ENCODE data around the gene LUC7L2.
"Not testable (repeated sequence)": the region's sequence is repeated elsewhere in the genome, so short reads cannot be mapped to it uniquely, and the experiment has no call there.

LUC7L2 gene

DNA sequence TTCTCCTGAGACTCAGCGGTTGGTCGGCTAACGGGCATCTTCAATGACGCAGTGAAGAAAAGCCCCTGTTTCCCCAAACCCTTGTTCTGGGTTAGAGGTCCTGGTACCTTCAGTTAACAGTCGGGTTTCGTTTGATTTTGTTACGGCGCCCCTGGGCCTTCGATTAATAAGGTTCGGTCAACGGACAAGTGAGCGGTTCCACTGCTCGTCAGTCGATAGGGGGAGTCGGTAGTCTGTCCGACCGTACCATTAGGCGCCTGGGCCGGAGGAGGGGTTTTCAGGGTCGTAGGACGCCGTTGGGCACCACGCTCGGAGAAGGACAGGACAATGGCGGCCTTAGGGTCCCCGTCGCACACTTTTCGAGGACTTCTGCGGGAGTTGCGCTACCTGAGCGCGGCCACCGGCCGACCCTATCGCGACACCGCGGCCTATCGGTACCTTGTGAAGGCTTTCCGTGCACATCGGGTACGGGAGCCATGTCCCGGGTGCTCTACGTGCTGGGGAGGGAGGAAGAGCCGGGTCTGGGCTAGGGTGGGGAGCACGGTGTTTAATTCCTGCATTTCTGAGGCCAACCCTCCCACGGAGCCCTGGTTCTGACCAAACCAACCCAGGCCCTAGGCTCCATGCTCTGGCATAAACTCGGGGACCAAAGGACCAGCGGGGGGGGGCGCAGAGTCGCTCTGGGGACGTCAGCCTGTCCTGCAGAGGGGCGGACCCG is 18.5 kb upstream of the LUC7L2 start, which contains the start of gene FMC1:
TSS of gene FMC1 (plus strand) at position 280 of the 718 bp plus-strand sequence. CDS start at position 328, 48 bp downstream.
- peaks cover 7 to 17% of the 10 kb centered on the region in 2 donors for H3K9me3 Mint-ChIP-seq
- H3K27ac Mint-ChIP-seq = peak within 1 kb of the TSS; percentile 99 to 100
- H3K4me3 Mint-ChIP-seq = peak within 1 kb of the TSS; percentile 94 to 97
- H3K4me1 Mint-ChIP-seq = peaks cover 37% of the 10 kb centered on the region
- DNase-seq (peak; percentile 89 to 92), ATAC-seq (peak; percentile 76)
- H3K27me3 Mint-ChIP-seq = no peaks in the 10 kb centered on the region

DNA sequence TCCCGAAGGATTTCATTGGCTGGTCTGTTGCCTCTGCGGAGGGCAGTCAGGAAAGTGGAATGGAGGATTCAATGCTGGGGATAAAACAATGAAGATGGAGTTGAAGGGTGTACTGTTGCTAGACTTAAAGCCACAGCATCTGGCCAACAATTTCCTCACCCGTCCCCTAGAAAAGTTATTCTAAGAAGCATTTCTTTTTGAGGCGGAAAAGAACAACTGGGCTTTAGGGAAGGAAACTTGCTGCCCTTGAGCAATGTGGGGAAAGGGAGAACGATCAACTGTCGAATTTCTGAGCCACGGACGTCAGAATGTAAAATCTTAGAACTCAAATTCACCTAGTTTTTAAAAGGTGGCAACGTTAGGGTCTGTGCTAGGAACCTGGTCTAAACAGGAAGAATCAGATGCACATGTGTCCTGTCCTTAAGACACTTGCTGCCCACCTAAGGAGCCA is 17.9 kb upstream of the LUC7L2 start:
- DNase-seq = no peak
- no peak for ATAC-seq
- Mint-ChIP-seq H3K9me3 (peaks cover 7 to 17% of the 10 kb centered on the region in 2 donors), H3K27ac (peak overlapping the region; percentile 99 to 100), H3K27me3 (no peaks in the 10 kb centered on the region), H3K4me1 (peaks cover 37% of the 10 kb centered on the region), H3K4me3 (peak overlapping the region; percentile 94 to 97)

DNA sequence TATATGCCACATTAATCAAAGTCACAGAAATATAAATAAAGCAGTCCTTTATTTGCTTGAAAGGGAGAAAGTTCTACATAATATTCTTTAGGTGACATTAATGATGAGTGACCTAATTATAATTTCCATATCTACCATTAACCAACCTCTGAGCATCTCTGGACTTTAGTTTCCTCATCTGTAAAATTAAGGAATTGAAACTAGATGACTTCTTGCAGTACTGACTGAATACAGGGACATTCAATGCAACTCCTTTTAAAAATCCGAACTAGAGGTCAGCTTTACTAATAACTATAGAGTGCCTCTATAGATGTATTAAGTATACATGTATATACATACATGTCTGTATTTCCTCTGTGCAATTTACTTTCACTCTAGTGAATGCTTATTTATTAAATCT is 14.7 kb upstream of the LUC7L2 start:
- peaks cover 0 to 7% of the 10 kb centered on the region in 2 donors for H3K9me3 Mint-ChIP-seq
- no peak overlapping the region for H3K27ac Mint-ChIP-seq
- H3K27me3 Mint-ChIP-seq = no peaks in the 10 kb centered on the region
- H3K4me1 Mint-ChIP-seq = peaks cover 30% of the 10 kb centered on the region
- no peak for DNase-seq
- no peak overlapping the region for H3K4me3 Mint-ChIP-seq
- no peak for ATAC-seq

DNA sequence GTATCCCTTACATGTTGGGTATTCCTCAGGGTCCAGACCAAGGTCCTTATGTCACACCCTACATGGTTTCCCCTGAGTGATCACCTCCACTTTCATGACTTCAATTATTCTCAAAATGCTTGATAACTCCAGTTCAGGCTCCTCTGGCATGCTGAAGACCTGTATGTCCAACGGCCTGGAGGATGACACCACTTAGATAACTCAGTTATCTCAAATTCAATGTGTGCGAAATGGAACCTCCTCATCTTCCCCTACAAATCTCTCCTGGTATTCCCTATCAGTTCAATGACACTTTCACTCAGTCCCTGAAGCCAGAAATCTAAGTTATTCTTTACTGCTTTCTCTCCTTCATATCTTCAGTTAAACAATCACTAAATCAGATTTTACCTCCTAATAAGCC is 8.7 kb upstream of the LUC7L2 start:
- no peak overlapping the region for H3K4me3 Mint-ChIP-seq
- DNase-seq (no peak), ATAC-seq (no peak)
- peaks cover 4% of the 10 kb centered on the region for H3K4me1 Mint-ChIP-seq
- no peaks in the 10 kb centered on the region for H3K9me3 Mint-ChIP-seq
- no peaks in the 10 kb centered on the region for H3K27me3 Mint-ChIP-seq
- H3K27ac Mint-ChIP-seq = no peak overlapping the region

DNA sequence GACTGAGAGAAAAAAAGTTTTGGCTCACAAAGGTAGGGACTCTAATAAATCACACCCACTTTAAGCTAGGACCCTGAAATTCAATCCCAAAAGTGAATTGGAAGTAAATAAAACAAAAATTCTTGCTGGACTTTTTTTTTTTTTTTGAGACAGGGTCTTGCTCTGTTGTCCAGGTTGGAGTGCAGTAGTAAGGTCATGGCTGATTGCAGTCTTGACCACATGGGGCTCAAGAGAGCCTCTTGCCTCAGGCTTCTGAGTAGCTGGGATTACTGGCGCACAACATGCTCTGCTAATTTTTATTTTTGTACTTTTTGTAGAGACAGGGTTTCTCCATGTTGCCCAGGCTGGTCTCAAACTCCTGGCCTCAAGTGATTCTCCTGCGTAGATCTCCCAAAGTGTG is 5.0 kb upstream of the LUC7L2 start:
- no peaks in the 10 kb centered on the region for H3K9me3 Mint-ChIP-seq
- DNase-seq (no peak), ATAC-seq (no peak)
- no peak overlapping the region for H3K27ac Mint-ChIP-seq
- H3K4me1 Mint-ChIP-seq = peaks cover 28% of the 10 kb centered on the region
- H3K27me3 Mint-ChIP-seq = no peaks in the 10 kb centered on the region
- no peak overlapping the region for H3K4me3 Mint-ChIP-seq

DNA sequence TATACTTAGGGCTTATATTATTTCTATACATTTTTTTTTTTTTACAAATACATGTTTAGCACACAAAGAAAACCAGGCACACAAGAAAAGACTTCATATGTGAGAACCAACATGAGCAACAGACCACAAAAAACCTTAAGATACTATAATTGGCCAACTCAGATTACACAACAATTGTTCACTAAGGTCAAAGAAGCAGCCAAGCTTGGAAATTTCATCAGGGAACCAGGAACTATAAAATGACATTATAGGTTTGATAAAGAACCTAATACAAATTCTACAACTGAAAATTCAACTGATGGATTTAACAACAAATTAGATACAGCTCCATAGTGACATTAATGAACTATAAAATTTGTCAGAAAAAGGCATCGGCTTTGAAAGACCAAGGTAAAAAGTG is 4.4 kb upstream of the LUC7L2 start:
- H3K27ac Mint-ChIP-seq = no peak overlapping the region
- no peaks in the 10 kb centered on the region for H3K27me3 Mint-ChIP-seq
- ATAC-seq (no peak), DNase-seq (no peak)
- no peak overlapping the region for H3K4me3 Mint-ChIP-seq
- no peaks in the 10 kb centered on the region for H3K9me3 Mint-ChIP-seq
- H3K4me1 Mint-ChIP-seq = peaks cover 26% of the 10 kb centered on the region

DNA sequence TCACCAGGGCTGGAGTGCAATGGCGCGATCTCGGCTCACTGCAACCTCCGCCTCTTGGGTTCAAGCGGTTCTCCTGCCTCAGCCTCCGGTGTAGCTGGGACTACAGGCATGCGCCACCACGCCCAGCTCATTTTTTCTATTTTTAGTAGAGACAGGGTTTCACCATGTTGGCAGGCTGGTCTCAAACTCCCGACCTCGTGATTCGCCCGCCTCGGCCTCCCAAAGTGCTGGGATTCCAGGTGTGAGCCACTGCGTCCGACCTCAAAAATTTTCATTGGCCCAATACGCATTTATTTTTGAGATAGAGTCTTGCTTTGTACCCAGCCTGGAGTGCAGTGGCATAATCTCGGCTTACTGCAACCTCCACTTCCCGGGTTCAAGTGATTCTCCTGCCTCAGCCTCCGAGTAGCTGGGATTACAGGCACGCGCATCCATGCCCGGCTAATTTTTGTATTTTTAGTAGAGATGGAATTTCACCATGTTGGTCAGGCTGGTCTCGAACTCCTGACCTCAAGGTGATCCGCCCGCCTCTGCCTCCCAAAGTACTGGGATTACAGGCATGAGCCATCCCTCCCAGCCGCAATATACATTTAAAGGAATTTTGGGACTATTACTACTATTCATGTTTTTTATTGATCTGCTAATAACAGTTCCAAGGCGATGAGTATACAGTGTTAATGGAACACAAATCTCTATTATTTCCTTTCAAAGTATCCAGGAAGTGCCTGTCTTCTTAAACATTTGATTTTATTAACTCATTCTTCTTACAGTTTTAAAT is 1.8 kb upstream of the LUC7L2 start:
- peaks cover 38% of the 10 kb centered on the region for H3K4me1 Mint-ChIP-seq
- not testable (repeated sequence) for ATAC-seq, DNase-seq, H3K27me3 Mint-ChIP-seq, H3K9me3 Mint-ChIP-seq
- H3K27ac Mint-ChIP-seq = peak overlapping the region; percentile 98 to 100
- H3K4me3 Mint-ChIP-seq = peak overlapping the region; percentile 92 to 99

DNA sequence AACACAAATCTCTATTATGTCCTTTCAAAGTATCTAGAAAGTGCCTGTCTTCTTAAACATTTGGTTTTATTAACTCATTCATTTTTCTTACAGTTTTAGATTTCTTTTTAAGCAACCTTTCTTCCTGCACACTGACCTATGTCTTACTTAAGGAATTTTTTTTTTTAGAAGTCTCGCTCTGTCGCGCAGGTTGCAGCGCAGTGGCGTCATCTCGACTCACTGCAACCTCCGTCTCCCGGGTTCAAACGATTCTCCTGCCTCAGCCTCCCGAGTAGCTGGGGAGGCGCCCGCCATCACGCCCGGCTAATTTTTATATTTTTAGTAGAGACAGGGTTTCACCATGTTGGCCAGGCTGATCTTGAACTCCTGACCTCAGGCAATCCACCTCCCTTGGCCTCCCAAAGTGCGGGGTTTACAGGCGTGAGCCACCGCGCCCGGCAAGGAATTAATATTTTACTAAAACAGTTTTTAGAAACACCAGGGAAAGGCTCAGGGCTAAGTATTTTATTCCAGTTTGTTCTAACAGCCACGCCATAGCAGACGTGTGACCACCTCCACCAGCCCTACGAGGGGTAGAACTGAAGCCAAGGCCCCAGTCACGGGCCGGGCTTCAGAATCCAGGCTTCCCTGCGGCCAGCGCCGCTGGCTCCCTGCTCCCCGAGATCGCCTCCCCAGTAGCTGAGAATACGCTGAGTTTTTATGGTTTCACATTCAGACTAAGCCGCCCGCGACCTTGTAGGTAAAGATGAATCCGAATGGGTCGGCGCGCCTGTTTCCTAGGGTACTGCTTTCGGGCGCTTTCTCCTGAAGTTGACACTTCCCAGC is 941 bp upstream of the LUC7L2 start:
- Mint-ChIP-seq H3K27ac (peak overlapping the region; percentile 98 to 100), H3K4me1 (peaks cover 42% of the 10 kb centered on the region), H3K27me3 (no peaks in the 10 kb centered on the region), H3K9me3 (no peaks in the 10 kb centered on the region), H3K4me3 (peak overlapping the region; percentile 92 to 99)
- peak; percentile 45 to 67 for DNase-seq
- peak; percentile 1 for ATAC-seq

DNA sequence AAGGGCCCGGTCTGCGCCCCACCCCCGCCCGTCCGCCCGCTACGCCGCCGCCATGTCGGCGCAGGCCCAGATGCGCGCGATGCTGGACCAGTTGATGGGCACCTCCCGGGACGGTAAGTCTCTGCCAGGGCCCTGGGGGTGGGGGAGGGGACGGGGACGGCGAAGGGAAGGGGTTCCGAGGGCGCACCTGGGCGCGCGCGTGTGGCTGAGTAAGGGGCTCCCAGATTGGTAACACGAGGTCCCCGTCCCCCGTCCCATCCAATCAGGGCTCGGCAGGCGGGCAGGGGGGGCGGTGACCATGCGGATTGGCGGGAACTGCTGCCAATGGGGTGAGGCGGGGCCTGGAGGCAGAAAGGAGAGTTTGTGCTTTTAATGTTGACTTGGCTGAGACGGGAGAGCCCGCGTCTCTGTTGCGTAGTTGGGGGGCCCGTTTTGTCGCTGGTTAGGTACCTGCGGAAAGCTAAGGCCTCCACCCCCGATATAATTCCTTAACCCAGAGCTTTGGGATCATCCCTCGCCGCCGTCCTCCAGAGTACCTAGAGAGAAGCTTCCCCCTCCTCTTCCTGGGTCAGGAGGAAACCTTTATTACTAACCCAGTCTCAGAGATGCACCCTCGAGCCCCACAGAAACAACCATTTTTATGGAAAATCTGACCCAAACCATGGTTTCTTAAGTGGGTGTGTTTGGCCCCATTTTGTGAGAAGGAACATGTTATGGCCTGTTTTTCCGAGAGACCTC is 685 bp downstream of the LUC7L2 start:
- peaks cover 51% of the 10 kb centered on the region for H3K4me1 Mint-ChIP-seq
- peak; percentile 99 for DNase-seq
- no peaks in the 10 kb centered on the region for H3K27me3 Mint-ChIP-seq
- H3K4me3 Mint-ChIP-seq = peak overlapping the region; percentile 92 to 99
- H3K9me3 Mint-ChIP-seq = no peaks in the 10 kb centered on the region
- peak overlapping the region; percentile 98 to 100 for H3K27ac Mint-ChIP-seq
- peak; percentile 88 for ATAC-seq

DNA sequence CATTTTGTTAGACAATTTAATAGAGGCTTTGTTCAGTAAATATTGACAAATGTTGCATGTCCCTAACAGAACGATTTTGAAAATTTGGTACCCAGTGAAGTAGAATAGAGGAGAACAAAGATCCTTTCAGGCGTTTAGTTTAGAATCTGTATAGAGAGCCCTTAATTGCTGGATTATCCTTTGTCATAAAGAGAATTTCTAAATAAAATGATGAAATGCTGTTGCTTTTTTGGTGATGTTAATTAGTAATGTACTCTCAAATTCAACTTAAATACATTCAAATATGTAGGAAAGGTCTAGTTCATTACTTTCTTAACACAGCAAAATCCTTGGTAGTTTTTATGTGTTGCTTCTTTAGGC is 1.2 kb downstream of the LUC7L2 start:
- Mint-ChIP-seq H3K27ac (peak overlapping the region; percentile 98 to 100), H3K27me3 (no peaks in the 10 kb centered on the region), H3K4me1 (peaks cover 57% of the 10 kb centered on the region), H3K4me3 (peak overlapping the region; percentile 92 to 99), H3K9me3 (no peaks in the 10 kb centered on the region)
- no peak for ATAC-seq
- no peak for DNase-seq

DNA sequence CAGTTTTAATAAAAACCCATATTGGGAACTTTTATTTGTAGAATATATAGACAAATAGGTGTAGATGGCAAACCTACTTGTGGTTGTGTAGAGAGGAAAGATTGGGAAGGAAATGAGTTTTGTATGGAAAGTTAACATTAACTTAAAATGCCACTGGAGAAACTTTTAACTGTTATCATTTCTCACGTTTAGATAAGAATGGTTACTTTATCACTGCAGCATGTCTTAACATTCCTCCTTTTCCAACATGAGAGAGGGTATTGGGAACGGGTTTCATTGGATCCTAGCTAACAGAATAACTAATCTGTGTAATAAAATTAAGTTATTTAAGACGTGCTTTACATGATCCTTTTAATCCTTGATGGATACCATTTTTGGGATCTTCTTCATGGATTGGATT is 1.8 kb downstream of the LUC7L2 start:
- Mint-ChIP-seq H3K27ac (peak overlapping the region; percentile 98 to 100), H3K9me3 (no peaks in the 10 kb centered on the region), H3K4me3 (peak overlapping the region; percentile 92 to 99), H3K27me3 (no peaks in the 10 kb centered on the region), H3K4me1 (peaks cover 55% of the 10 kb centered on the region)
- DNase-seq (no peak), ATAC-seq (no peak)

DNA sequence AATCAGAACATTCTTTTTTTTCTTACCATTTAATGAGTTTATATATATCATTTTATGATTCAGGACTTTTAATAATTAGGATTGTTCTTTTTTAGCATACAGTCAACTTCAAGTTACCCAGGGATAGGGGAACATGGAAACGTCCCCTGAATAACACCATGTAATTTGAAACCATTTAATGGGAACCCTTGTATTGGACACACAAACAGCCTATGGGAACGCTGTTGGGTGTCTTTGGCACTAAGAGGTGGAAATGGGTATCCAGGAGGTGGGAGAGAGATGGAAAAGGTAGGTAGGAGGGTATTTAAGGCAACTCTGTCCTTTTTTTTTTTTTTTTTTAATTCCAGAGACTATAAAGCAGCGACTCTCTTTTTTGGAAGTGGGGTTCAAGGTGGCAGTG is 2.6 kb downstream of the LUC7L2 start:
- ATAC-seq = no peak
- Mint-ChIP-seq H3K4me1 (peaks cover 48% of the 10 kb centered on the region), H3K9me3 (no peaks in the 10 kb centered on the region), H3K27ac (peak overlapping the region; percentile 61 to 88), H3K27me3 (no peaks in the 10 kb centered on the region), H3K4me3 (peak overlapping the region; percentile 68 to 69)
- no peak for DNase-seq

DNA sequence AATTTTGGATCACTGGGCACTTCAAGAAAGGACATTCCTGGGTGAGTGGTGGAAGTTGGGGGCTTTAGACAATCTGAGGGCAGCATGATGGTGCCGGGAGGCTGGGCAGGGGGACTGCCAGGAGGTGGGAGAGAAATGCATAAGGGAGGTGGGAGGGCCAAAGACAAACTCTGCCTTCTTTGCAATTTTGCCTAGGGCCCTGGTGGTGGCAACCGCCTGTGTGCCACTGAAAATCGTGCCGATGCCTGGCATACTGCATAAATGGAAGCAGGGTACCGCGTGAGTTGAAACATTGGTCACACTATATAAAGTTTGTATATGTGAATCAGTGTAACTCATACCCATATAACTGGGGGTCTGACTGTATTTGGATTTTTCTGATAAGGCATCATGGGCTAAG is 3.3 kb downstream of the LUC7L2 start:
- peak overlapping the region; percentile 58 to 68 for H3K4me3 Mint-ChIP-seq
- ATAC-seq (no peak), DNase-seq (no peak)
- H3K27ac Mint-ChIP-seq = peak overlapping the region; percentile 27 to 88
- H3K9me3 Mint-ChIP-seq = no peaks in the 10 kb centered on the region
- no peaks in the 10 kb centered on the region for H3K27me3 Mint-ChIP-seq
- peaks cover 51% of the 10 kb centered on the region for H3K4me1 Mint-ChIP-seq

DNA sequence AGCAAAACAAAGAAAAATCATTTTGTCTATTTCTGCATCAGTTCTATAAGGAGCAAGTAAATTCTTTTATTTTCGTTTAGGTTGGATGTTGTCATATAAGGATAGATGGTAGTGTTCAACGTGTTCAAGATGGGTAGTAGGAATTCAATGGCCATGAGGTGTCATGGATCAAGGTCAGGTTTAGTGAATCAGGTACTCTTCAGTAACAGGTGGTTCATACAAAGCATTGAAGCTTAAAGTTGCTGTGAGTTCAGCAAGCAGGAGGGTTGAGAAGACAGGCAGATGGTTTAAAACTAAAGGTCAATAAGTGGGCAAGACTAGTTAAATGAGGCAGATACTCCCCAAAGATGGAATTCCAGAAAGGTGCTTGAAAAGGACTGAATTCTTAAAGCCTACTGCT is 5.6 kb downstream of the LUC7L2 start:
- H3K27ac Mint-ChIP-seq = no peak overlapping the region
- peaks cover 61% of the 10 kb centered on the region for H3K4me1 Mint-ChIP-seq
- H3K27me3 Mint-ChIP-seq = no peaks in the 10 kb centered on the region
- H3K9me3 Mint-ChIP-seq = no peaks in the 10 kb centered on the region
- DNase-seq = no peak
- H3K4me3 Mint-ChIP-seq = no peak overlapping the region
- ATAC-seq = no peak

DNA sequence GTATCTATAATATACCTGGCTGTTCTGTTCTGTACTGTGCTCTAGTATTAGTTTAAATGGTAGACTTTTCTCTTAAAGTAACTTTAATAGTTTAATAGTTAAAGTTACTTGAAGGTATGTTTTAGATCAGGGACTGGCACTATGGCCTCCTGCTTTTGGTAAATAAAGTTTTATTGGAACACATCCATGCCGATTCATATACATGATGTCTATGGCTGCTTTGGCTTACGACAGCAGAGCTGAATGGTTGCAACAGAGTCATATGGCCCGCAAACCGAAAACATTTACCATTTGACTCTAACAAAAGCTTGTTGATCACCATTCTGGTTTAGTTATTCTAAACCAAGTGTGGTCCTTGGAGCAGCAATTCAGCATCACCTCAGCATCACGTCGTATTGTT is 6.7 kb downstream of the LUC7L2 start:
- Mint-ChIP-seq H3K9me3 (no peaks in the 10 kb centered on the region), H3K27ac (no peak overlapping the region), H3K4me3 (no peak overlapping the region), H3K27me3 (no peaks in the 10 kb centered on the region), H3K4me1 (peaks cover 68% of the 10 kb centered on the region)
- ATAC-seq = no peak
- DNase-seq = no peak

Data from stimulated activated naive CD8-positive, alpha-beta T cell treated with anti-CD3 and anti-CD28 coated beads, Interleukin-15, amount 100 ng/mL, for 72 hours (primary cell).